Endothelial cell of umbilical vein (primary cell): ENCODE measurements around the gene TSPEAR.

ENCODE experiments used
- CTCF ChIP-seq, 2 donors: IDR thresholded peaks; 1 replicate in 1 of 2; 2 replicates in 1 of 2; pipeline ENCODE4 v1.5.1; 2011; ENCODE audit warnings: low read length in 2 of 2, mild to moderate bottlenecking in 2 of 2, moderate library complexity in 2 of 2, control low read depth in 1 of 2, inconsistent platforms in 1 of 2, low read depth in 1 of 2; ENCODE audit not compliant: insufficient read depth in 1 of 2; ENCODE audit errors: extremely low read depth in 1 of 2
- MAX ChIP-seq: IDR thresholded peaks from 2 replicates; pipeline ENCODE4 v1.6.1; 2011; ENCODE audit not compliant: insufficient read depth, insufficient read length
- POLR2A ChIP-seq: IDR thresholded peaks from 2 replicates; pipeline ENCODE4 v1.6.1; 2012; ENCODE audit warnings: low read depth, mild to moderate bottlenecking, control low read depth, low read length

- TF ChIP-seq CTCF (IDR thresholded peaks at IDR 0.05; ENCODE audit: extremely low read depth in 1 of 2, insufficient read depth in 1 of 2, low read depth in 1 of 2, low read length in 2 of 2) (no peak), MAX (no peak), POLR2A (no peak)
Observed at GRCh38 chr21:44527983-44528633, 183.3 kb downstream of the TSPEAR start.
